ENCODE data around the gene DBF4. TPM values are rescaled to one million over a fixed set of nuclear protein-coding genes. Genes with fewer than 3 reads are reported as not detected.

Gene DBF4
- total and polyA plus RNA-seq, 9 of the 15 experiments (the other 6 are each of a cell fraction or from before 2014, with no cell fraction given) = 37.8 to 145 (median 104) TPM

- DNase-seq (ENCODE audit: extremely low read depth in 1 of 4, low spot score in 3 of 4) (no peak), ATAC-seq (no peak), FAIRE-seq (no peak)
- intact Hi-C loops (cut with micrococcal nuclease) = loop anchor here (10.0 kb wide), 3 partner anchors 337 to 723 kb away; partner anchors contain the start of genes DMTF1 and TMEM243
- Histone ChIP-seq H3K36me3 (ENCODE audit: control insufficient read depth, insufficient read depth, low read length) (peaks cover 51% of the 10 kb centered on the region), H3K79me2 (ENCODE audit: control insufficient read depth, insufficient read depth, low read length) (peaks cover 99% of the 10 kb centered on the region), H3K4me3 (peak overlapping the region; percentile 86), H4K20me1 (replicated peaks; ENCODE audit: control insufficient read depth, insufficient read depth, low read length) (peaks cover 5% of the 10 kb centered on the region; the same call in 1 of the 2 replicates), H3K9me3 (replicated peaks; ENCODE audit: control insufficient read depth, insufficient read depth, low read depth, low read length) (no peaks in the 10 kb centered on the region), H3K27me3 (ENCODE audit: control insufficient read depth in 2 of 2, insufficient read depth in 2 of 2, low read length in 2 of 2) (no peaks in the 10 kb centered on the region), H3K4me1 (replicated peaks in 1 of 2; ENCODE audit: control insufficient read depth in 2 of 2, insufficient read depth in 2 of 2, low read length in 2 of 2) (peaks cover 10 to 13% of the 10 kb centered on the region in 2 experiments; a peak in 4 of 5 replicates), H3K9me1 (ENCODE audit: control insufficient read depth, insufficient read depth, low read length) (no peaks in the 10 kb centered on the region), H3K4me2 (ENCODE audit: insufficient read depth, low read length) (peak overlapping the region; percentile 75), H3K9ac (ENCODE audit: insufficient read depth in 1 of 2, low read depth in 2 of 2, low read length in 2 of 2) (peak overlapping the region; percentile 96 to 99), H3K27ac (ENCODE audit: extremely low read depth, low read depth, low read length) (peak overlapping the region; percentile 92), H2AFZ (ENCODE audit: low read depth, low read length) (no peak overlapping the region)
- ChIA-PET CTCF (ENCODE audit: low intra/inter-chr PET ratio) (no interaction called here), POLR2A (no interaction called here)
- 2% methylated on average over 10 of the region's 10 CpGs for whole genome bisulfite sequencing (ENCODE audit: insufficient coverage, low coverage, missing lambda C conversion rate)
- in situ Hi-C loops (cut with MboI) = no loop called here
- BruUV-seq (replicated peaks) = no TSS peak
- TF ChIP-seq NCOR1 (IDR thresholded peaks at IDR 0.05) (0 out of 2 replicates have a peak, but pooled peaks have one; percentile 4), E2F4 (CRISPR knock-in tag; IDR thresholded peaks at IDR 0.05; ENCODE audit: low read depth) (no peak), DEAF1 (CRISPR knock-in tag; IDR thresholded peaks at IDR 0.05) (0 out of 2 replicates have a peak, but pooled peaks have one; percentile 23), NR4A1 (CRISPR knock-in tag; IDR thresholded peaks at IDR 0.05) (no peak), NR4A1 (tag; IDR thresholded peaks at IDR 0.05) (no peak), CTCF (IDR thresholded peaks at IDR 0.05 in 2 of 3, conservative IDR thresholded peaks at IDR 0.05 in 1 of 3; ENCODE audit: insufficient read depth in 2 of 3, low read depth in 1 of 3, low read length in 3 of 3) (no peak), ZNF717 (CRISPR knock-in tag; IDR thresholded peaks at IDR 0.05) (no peak), ESRRB (CRISPR knock-in tag; IDR thresholded peaks at IDR 0.05; ENCODE audit: borderline replicate concordance) (no peak), MAFF (IDR thresholded peaks at IDR 0.05; ENCODE audit: low read length) (peak; percentile 94), IRF9 (tag; IDR thresholded peaks at IDR 0.05) (no peak), MAFG (tag; conservative IDR thresholded peaks at IDR 0.05) (peak; percentile 93)
Measured at GRCh38 chr7:87877366-87878040, 1.2 kb downstream of the DBF4 start.

Data from K562 (cell line).